ENCODE data around the gene MSH5. TPM values are rescaled to one million over a fixed set of nuclear protein-coding genes. Genes with fewer than 3 reads are reported as not detected.

Gene MSH5
- total and polyA plus RNA-seq, 9 of the 15 experiments (the other 6 are each of a cell fraction or from before 2014, with no cell fraction given): 12.5 to 104 (median 46.6) TPM

GRCh38 chr6:31728767-31729514 lies 10.9 kb upstream of the MSH5 start, which contains the start of gene DDAH2 (continued):
- peak in 1 of 3 experiments; percentile 54; a peak in 2 of 6 replicates for TF ChIP-seq ZBTB11 (CRISPR knock-in tag; IDR thresholded peaks at IDR 0.05)

GRCh38 chr6:31729515-31729978 lies 10.3 kb upstream of the MSH5 start:
- peak; percentile 84 for ATAC-seq
- DNase-seq (ENCODE audit: extremely low read depth in 1 of 4, low spot score in 3 of 4): peak; percentile 91 to 97 (median 94)
- peaks cover 41% of the 10 kb centered on the region for H3K79me2 ChIP-seq (ENCODE audit: control insufficient read depth, insufficient read depth, low read length)
- H3K4me3 ChIP-seq: peak overlapping the region; percentile 65
- in situ Hi-C loops (cut with MboI): no loop called here
- peaks cover 70% of the 10 kb centered on the region for H3K36me3 ChIP-seq (ENCODE audit: control insufficient read depth, insufficient read depth, low read length)
- ChIA-PET POLR2A (interaction anchor here (0.7 to 15.0 kb wide), 34 partner anchors 4 to 317 kb away, joined by 3 to 236 read pairs (median 5); partner anchors contain the start of genes ABHD16A, C6orf47, CLIC1 and CSNK2B), CTCF (ENCODE audit: low intra/inter-chr PET ratio) (interaction anchor here (0.6 to 2.0 kb wide), 4 partner anchors 31 to 141 kb away, joined by 3 to 18 read pairs (median 6); no protein-coding TSS in a partner anchor)
- WGBS (ENCODE audit: insufficient coverage, low coverage, missing lambda C conversion rate): under 1% methylated on average over 29 of the region's 29 CpGs
- peak overlapping the region; percentile 75 for H3K27ac ChIP-seq (ENCODE audit: extremely low read depth, low read depth, low read length)
- peaks cover 5% of the 10 kb centered on the region for H3K9me1 ChIP-seq (ENCODE audit: control insufficient read depth, insufficient read depth, low read length)
- peaks cover 53 to 67% of the 10 kb centered on the region in 2 experiments for H3K4me1 ChIP-seq (replicated peaks in 1 of 2; ENCODE audit: control insufficient read depth in 2 of 2, insufficient read depth in 2 of 2, low read length in 2 of 2)
- peak overlapping the region; percentile 71 for H2AFZ ChIP-seq (ENCODE audit: low read depth, low read length)
- intact Hi-C loops (cut with micrococcal nuclease): loop anchor here (1.0 to 2.0 kb wide), 4 partner anchors 40 to 97 kb away; partner anchors contain the start of genes HSPA1B and VARS1
- peak overlapping the region; percentile 94 for H3K4me2 ChIP-seq (ENCODE audit: insufficient read depth, low read length)
- no peaks in the 10 kb centered on the region for H3K9me3 ChIP-seq (replicated peaks; ENCODE audit: control insufficient read depth, insufficient read depth, low read depth, low read length)
- no TSS peak for BruUV-seq (replicated peaks)
- peak; percentile 60 for FAIRE-seq
- no peaks in the 10 kb centered on the region for H3K27me3 ChIP-seq (ENCODE audit: control insufficient read depth in 2 of 2, insufficient read depth in 2 of 2, low read length in 2 of 2)
- H4K20me1 ChIP-seq (replicated peaks; ENCODE audit: control insufficient read depth, insufficient read depth, low read length): peaks cover 12% of the 10 kb centered on the region
- H3K9ac ChIP-seq (ENCODE audit: insufficient read depth in 1 of 2, low read depth in 2 of 2, low read length in 2 of 2): peak overlapping the region; percentile 58 to 85
- no peak for TF ChIP-seq ZNF655 (CRISPR knock-in tag; IDR thresholded peaks at IDR 0.05)
- no peak for TF ChIP-seq NFIC (IDR thresholded peaks at IDR 0.05)
- 0 out of 2 replicates have a peak, but pooled peaks have one; percentile 65 for TF ChIP-seq MXI1 (IDR thresholded peaks at IDR 0.05; ENCODE audit: low read depth, low read length)
- TF ChIP-seq PML (IDR thresholded peaks at IDR 0.05; ENCODE audit: low read length): peak; percentile 1
- TF ChIP-seq SMAD4 (CRISPR knock-in tag; conservative IDR thresholded peaks at IDR 0.05): 0 out of 2 replicates have a peak, but pooled peaks have one; percentile 11
- TF ChIP-seq ZBTB5 (IDR thresholded peaks at IDR 0.05): no peak
- TF ChIP-seq ZBTB43 (CRISPR knock-in tag; IDR thresholded peaks at IDR 0.05): no peak
